Bronchial epithelial cell (primary cell): Measurements from ENCODE around the gene GNAI3. TPM values are rescaled to one million over a fixed set of nuclear protein-coding genes. Genes with fewer than 3 reads are reported as not detected.

ENCODE experiments used
- DNase-seq: peaks from one replicate; pipeline ENCODE4 v3.0.0-alpha.2; 2010; ENCODE audit warnings: low read depth
- FAIRE-seq: peaks from 2 replicates; lab custom pipeline; 2011; peaks lifted over from hg19 to GRCh38; lab: Jason Lieb, UNC
- H3K27me3 ChIP-seq: 2 replicates; pipeline ENCODE4 v1.5.1; 2011; ENCODE audit warnings: low read length; ENCODE audit not compliant: control insufficient read depth, insufficient read depth
- H3K36me3 ChIP-seq: 2 replicates; pipeline ENCODE4 v1.5.1; 2011; ENCODE audit warnings: low read length; ENCODE audit not compliant: control insufficient read depth, insufficient read depth
- H3K4me3 ChIP-seq: 2 replicates; pipeline ENCODE4 v1.5.1; 2011; ENCODE audit warnings: mild to moderate bottlenecking, low read depth, low read length, control low read depth
- CTCF ChIP-seq: IDR thresholded peaks from 2 replicates; pipeline ENCODE4 v1.5.1; 2011; ENCODE audit warnings: mild to moderate bottlenecking, moderate library complexity, low read length, control low read depth, inconsistent platforms; ENCODE audit not compliant: insufficient read depth, severe bottlenecking
- total RNA-seq: library from RNA; depleted of rRNA; stranded (reverse); fragments of >200 nt; gene quantifications from 2 replicates; pipeline ENCODE4 v1.2.1, GENCODE V29; 2014

Gene GNAI3
- total RNA-seq, 1 donor from 2014 or later, result 18.7 TPM

GRCh38 chr1:109559995-109560394 is 11.6 kb downstream of the GNAI3 start:
- no peak for TF ChIP-seq CTCF
- Histone ChIP-seq H3K36me3 (peaks cover 1% of the 10 kb centered on the region), H3K4me3 (no peak overlapping the region), H3K27me3 (no peaks in the 10 kb centered on the region)
- FAIRE-seq (no peak), DNase-seq (no peak)

GRCh38 chr1:109564194-109564878 is 15.9 kb downstream of the GNAI3 start:
- H3K36me3 ChIP-seq, result peaks cover 1% of the 10 kb centered on the region
- no peak for DNase-seq
- TF ChIP-seq CTCF, result no peak
- no peaks in the 10 kb centered on the region for H3K27me3 ChIP-seq
- no peak for FAIRE-seq
- H3K4me3 ChIP-seq, result no peak overlapping the region

GRCh38 chr1:109565241-109565640 is 16.8 kb downstream of the GNAI3 start:
- Histone ChIP-seq H3K27me3 (no peaks in the 10 kb centered on the region), H3K36me3 (peaks cover 1% of the 10 kb centered on the region), H3K4me3 (no peak overlapping the region)
- TF ChIP-seq CTCF, result no peak
- FAIRE-seq (no peak), DNase-seq (no peak)

GRCh38 chr1:109566982-109567381 is 18.6 kb downstream of the GNAI3 start:
- Histone ChIP-seq H3K4me3 (no peak overlapping the region), H3K27me3 (no peaks in the 10 kb centered on the region), H3K36me3 (peaks cover 1% of the 10 kb centered on the region)
- DNase-seq, result no peak
- no peak for FAIRE-seq
- no peak for TF ChIP-seq CTCF

- DNase-seq (no peak), FAIRE-seq (no peak)
- no peak for TF ChIP-seq CTCF
Measured at GRCh38 chr1:109567877-109568672, 19.7 kb downstream of the GNAI3 start.

More at GRCh38 chr1:109567877-109568672, 19.7 kb downstream of the GNAI3 start:
- H3K4me3 ChIP-seq, result no peak overlapping the region
- H3K27me3 ChIP-seq, result no peaks in the 10 kb centered on the region
- H3K36me3 ChIP-seq, result peaks cover 1% of the 10 kb centered on the region
